K562 (cell line): ENCODE measurements around the gene BTBD10. TPM values are rescaled to one million over a fixed set of nuclear protein-coding genes. Genes with fewer than 3 reads are reported as not detected.

Experiments used
- ASH1L ChIP-seq: fragments of 450-650 bp; IDR thresholded peaks from 2 replicates; pipeline ENCODE4 v1.6.1; 2018; ENCODE audit warnings: borderline replicate concordance, mild to moderate bottlenecking, low read depth; ENCODE audit not compliant: partially characterized antibody
- KLF6 ChIP-seq: fragments of 250-450 bp; sonication (Bioruptor Pico); IDR thresholded peaks from 2 replicates; pipeline ENCODE4 v1.4.0; 2020; ENCODE audit warnings: mild to moderate bottlenecking, moderate library complexity, borderline replicate concordance
- L3MBTL2 ChIP-seq: fragments of 450-650 bp; IDR thresholded peaks from 2 replicates; pipeline ENCODE4 v1.6.1; 2016; ENCODE audit warnings: mild to moderate bottlenecking, moderate library complexity
- SOX6 ChIP-seq: fragments of 450-650 bp; IDR thresholded peaks from 2 replicates; pipeline ENCODE4 v1.6.1; 2014; ENCODE audit warnings: mild to moderate bottlenecking
- SRSF7 ChIP-seq: fragments of 200-400 bp; formaldehyde crosslinking; optimal IDR thresholded peaks from 2 replicates; pipeline ENCODE3; 2017; ENCODE audit warnings: mild to moderate bottlenecking, low read depth, low read length
- XRCC3 ChIP-seq: fragments of 450-650 bp; IDR thresholded peaks from 2 replicates; pipeline ENCODE4 v1.6.1; 2017; ENCODE audit warnings: mild to moderate bottlenecking, moderate library complexity
- ZKSCAN8 ChIP-seq: fragments of 200-800 bp; sonication (Bioruptor generic); IDR thresholded peaks from 2 replicates; pipeline ENCODE4 v1.6.1; 2016; ENCODE audit warnings: missing genetic modification characterization, missing compliant biosample characterization
- ZNF589 ChIP-seq: fragments of 200-800 bp; sonication (Bioruptor generic); IDR thresholded peaks from 2 replicates; pipeline ENCODE4 v1.6.1; 2016; ENCODE audit warnings: low read depth, missing genetic modification characterization, missing compliant biosample characterization
- polyA plus RNA-seq, 8 experiments: library from polyadenylated mRNA; depleted of rRNA in 4 of 8; stranded (reverse) in 5 of 8; unstranded in 3 of 8; fragments of >200 nt; fragmentation: Nextera tagmentation in 2 of 8; fragmentation: Illumina TruSeq in 1 of 8; extraction: Ambion mirVana in 2 of 8; extraction: Trizol in 1 of 8; gene quantifications; 2 replicates each; pipeline versions ENCODE4 v1.2.1 to v1.2.3, GENCODE V29; 2011 to 2014; ENCODE audit warnings: inconsistent platforms in 1 of 8, missing spikeins in 1 of 8
- total RNA-seq, 7 experiments: library from RNA; depleted of rRNA in 6 of 7; stranded (reverse); fragments of >200 nt in 6 of 7; fragmentation: Illumina TruSeq in 2 of 7; extraction: Trizol in 2 of 7; gene quantifications; 2 replicates each; pipeline versions ENCODE4 v1.2.1 to v1.2.3, GENCODE V29; 2011 to 2021; ENCODE audit warnings: low replicate concordance in 1 of 7
- TF ChIP-seq, protein P1 (sequence below): sonication (generic); formaldehyde crosslinking; IDR thresholded peaks from 2 replicates; pipeline ENCODE4 v1.8.1; 2023; ENCODE audit warnings: mild to moderate bottlenecking, missing genetic modification reagents
- TF ChIP-seq, protein P2 (sequence below): fragments of 450-650 bp; IDR thresholded peaks from 2 replicates; pipeline ENCODE4 v1.6.1; 2016
- TF ChIP-seq, protein P3 (sequence below): fragments of 450-650 bp; IDR thresholded peaks from one replicate; pipeline ENCODE4 v1.6.1; 2018; ENCODE audit warnings: mild to moderate bottlenecking, moderate library complexity; ENCODE audit not compliant: partially characterized antibody
- TF ChIP-seq, protein P4 (sequence below): fragments of 250-450 bp; sonication (Bioruptor Pico); IDR thresholded peaks from 2 replicates; pipeline ENCODE4 v1.9.0; 2021; ENCODE audit warnings: mild to moderate bottlenecking
- TF ChIP-seq, protein P5 (sequence below): fragments of 200-800 bp; sonication (Bioruptor generic); IDR thresholded peaks from 2 replicates; pipeline ENCODE4 v1.6.1; 2017; ENCODE audit warnings: missing genetic modification characterization, missing compliant biosample characterization
- TF ChIP-seq, protein P6 (sequence below): fragments of 250-450 bp; sonication (Bioruptor Pico); IDR thresholded peaks from 2 replicates; pipeline ENCODE4 v1.4.0; 2020; ENCODE audit warnings: mild to moderate bottlenecking, moderate library complexity, borderline replicate concordance
- TF ChIP-seq, protein P7 (sequence below): fragments of 250-450 bp; sonication (Bioruptor Pico); IDR thresholded peaks from 2 replicates; pipeline ENCODE4 v1.4.0; 2020; ENCODE audit warnings: mild to moderate bottlenecking

BTBD10 gene
- total and polyA plus RNA-seq, 9 of the 15 experiments (the other 6 are each of a cell fraction or from before 2014, with no cell fraction given): 11.6 to 22.8 (median 16.3) TPM

DNA sequence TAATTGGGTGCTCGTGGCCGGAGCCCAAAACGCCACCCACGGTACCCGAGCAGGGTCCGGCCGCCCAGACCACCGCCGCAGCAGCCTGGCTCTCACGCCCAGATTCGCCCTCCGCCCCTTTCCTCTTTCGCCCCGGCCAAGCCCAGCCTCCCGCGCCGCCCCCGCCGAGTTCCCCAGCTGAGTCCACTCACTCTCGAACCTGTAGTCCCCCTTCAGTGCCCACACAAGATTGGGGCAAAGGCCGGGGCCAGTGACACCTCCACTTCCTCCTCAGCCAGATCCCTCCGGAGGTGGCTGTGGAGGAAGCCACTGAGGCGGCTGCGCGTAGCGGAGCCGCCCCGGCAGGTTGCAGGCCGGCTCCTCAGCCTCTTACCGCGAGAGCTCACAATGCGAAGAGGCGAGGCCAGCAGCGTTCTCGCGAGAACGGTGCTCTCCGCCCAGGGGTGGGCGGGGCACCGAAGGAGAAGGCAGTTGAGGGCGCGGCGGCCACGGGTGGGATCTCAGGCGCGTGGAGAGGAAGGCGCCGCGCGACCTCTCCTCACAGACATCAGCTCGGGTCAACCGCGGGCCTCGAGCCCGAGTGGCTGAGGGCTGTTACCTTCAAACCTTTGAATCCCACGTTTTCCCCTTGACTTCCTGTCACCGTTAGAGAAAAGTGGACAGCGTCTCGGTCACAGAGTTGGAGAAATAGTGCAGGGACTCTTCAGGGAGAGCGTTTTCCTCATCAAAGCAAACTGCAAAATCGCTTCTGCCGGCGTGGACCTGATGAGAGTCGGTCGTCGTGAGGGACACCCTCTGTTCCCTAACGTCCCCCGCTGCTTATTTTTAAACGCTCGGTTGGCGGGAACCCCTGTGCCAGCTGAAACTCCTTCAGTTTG lies at the start of gene BTBD10 (continued):
- TF ChIP-seq, protein P1, sequence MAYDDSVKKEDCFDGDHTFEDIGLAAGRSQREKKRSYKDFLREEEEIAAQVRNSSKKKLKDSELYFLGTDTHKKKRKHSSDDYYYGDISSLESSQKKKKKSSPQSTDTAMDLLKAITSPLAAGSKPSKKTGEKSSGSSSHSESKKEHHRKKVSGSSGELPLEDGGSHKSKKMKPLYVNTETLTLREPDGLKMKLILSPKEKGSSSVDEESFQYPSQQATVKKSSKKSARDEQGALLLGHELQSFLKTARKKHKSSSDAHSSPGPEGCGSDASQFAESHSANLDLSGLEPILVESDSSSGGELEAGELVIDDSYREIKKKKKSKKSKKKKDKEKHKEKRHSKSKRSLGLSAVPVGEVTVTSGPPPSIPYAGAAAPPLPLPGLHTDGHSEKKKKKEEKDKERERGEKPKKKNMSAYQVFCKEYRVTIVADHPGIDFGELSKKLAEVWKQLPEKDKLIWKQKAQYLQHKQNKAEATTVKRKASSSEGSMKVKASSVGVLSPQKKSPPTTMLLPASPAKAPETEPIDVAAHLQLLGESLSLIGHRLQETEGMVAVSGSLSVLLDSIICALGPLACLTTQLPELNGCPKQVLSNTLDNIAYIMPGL: no peak
- no peak for TF ChIP-seq ZKSCAN8 (CRISPR knock-in tag)
- no peak for TF ChIP-seq SRSF7
- TF ChIP-seq ZNF589 (CRISPR knock-in tag): 0 out of 2 replicates have a peak, but pooled peaks have one; percentile 27
- no peak for TF ChIP-seq ASH1L
- no peak for TF ChIP-seq XRCC3
- TF ChIP-seq, protein P2, sequence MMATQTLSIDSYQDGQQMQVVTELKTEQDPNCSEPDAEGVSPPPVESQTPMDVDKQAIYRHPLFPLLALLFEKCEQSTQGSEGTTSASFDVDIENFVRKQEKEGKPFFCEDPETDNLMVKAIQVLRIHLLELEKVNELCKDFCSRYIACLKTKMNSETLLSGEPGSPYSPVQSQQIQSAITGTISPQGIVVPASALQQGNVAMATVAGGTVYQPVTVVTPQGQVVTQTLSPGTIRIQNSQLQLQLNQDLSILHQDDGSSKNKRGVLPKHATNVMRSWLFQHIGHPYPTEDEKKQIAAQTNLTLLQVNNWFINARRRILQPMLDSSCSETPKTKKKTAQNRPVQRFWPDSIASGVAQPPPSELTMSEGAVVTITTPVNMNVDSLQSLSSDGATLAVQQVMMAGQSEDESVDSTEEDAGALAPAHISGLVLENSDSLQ: no peak; the same call in 1 of the 2 replicates
- peak; percentile 14; the same call in 1 of the 2 replicates for TF ChIP-seq KLF6 (CRISPR knock-in tag)
- TF ChIP-seq, protein P3, sequence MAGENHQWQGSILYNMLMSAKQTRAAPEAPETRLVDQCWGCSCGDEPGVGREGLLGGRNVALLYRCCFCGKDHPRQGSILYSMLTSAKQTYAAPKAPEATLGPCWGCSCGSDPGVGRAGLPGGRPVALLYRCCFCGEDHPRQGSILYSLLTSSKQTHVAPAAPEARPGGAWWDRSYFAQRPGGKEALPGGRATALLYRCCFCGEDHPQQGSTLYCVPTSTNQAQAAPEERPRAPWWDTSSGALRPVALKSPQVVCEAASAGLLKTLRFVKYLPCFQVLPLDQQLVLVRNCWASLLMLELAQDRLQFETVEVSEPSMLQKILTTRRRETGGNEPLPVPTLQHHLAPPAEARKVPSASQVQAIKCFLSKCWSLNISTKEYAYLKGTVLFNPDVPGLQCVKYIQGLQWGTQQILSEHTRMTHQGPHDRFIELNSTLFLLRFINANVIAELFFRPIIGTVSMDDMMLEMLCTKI: no peak
- TF ChIP-seq, protein P4, sequence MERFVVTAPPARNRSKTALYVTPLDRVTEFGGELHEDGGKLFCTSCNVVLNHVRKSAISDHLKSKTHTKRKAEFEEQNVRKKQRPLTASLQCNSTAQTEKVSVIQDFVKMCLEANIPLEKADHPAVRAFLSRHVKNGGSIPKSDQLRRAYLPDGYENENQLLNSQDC (CRISPR knock-in tag): 0 out of 2 replicates have a peak, but pooled peaks have one; percentile 38
- TF ChIP-seq, protein P5, sequence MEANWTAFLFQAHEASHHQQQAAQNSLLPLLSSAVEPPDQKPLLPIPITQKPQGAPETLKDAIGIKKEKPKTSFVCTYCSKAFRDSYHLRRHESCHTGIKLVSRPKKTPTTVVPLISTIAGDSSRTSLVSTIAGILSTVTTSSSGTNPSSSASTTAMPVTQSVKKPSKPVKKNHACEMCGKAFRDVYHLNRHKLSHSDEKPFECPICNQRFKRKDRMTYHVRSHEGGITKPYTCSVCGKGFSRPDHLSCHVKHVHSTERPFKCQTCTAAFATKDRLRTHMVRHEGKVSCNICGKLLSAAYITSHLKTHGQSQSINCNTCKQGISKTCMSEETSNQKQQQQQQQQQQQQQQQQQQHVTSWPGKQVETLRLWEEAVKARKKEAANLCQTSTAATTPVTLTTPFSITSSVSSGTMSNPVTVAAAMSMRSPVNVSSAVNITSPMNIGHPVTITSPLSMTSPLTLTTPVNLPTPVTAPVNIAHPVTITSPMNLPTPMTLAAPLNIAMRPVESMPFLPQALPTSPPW (CRISPR knock-in tag): peak; percentile 29
- TF ChIP-seq L3MBTL2: peak; percentile 95
- TF ChIP-seq, protein P6, sequence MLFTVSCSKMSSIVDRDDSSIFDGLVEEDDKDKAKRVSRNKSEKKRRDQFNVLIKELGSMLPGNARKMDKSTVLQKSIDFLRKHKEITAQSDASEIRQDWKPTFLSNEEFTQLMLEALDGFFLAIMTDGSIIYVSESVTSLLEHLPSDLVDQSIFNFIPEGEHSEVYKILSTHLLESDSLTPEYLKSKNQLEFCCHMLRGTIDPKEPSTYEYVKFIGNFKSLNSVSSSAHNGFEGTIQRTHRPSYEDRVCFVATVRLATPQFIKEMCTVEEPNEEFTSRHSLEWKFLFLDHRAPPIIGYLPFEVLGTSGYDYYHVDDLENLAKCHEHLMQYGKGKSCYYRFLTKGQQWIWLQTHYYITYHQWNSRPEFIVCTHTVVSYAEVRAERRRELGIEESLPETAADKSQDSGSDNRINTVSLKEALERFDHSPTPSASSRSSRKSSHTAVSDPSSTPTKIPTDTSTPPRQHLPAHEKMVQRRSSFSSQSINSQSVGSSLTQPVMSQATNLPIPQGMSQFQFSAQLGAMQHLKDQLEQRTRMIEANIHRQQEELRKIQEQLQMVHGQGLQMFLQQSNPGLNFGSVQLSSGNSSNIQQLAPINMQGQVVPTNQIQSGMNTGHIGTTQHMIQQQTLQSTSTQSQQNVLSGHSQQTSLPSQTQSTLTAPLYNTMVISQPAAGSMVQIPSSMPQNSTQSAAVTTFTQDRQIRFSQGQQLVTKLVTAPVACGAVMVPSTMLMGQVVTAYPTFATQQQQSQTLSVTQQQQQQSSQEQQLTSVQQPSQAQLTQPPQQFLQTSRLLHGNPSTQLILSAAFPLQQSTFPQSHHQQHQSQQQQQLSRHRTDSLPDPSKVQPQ (CRISPR knock-in tag): no peak
- TF ChIP-seq, protein P7, sequence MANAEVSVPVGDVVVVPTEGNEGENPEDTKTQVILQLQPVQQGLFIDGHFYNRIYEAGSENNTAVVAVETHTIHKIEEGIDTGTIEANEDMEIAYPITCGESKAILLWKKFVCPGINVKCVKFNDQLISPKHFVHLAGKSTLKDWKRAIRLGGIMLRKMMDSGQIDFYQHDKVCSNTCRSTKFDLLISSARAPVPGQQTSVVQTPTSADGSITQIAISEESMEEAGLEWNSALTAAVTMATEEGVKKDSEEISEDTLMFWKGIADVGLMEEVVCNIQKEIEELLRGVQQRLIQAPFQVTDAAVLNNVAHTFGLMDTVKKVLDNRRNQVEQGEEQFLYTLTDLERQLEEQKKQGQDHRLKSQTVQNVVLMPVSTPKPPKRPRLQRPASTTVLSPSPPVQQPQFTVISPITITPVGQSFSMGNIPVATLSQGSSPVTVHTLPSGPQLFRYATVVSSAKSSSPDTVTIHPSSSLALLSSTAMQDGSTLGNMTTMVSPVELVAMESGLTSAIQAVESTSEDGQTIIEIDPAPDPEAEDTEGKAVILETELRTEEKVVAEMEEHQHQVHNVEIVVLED (CRISPR knock-in tag): no peak
- peak; percentile 39; the same call in 1 of the 2 replicates for TF ChIP-seq SOX6
